SK-N-SH treated with all-trans-retinoic acid at 6 μM for 48 hours (cell line): ENCODE results near the gene CMTR1.

ENCODE experiments used
- BACH2 ChIP-seq: fragments of 250-450 bp; sonication (Bioruptor Pico); IDR thresholded peaks from 2 replicates; pipeline ENCODE4 v1.9.0; 2021; ENCODE audit warnings: mild to moderate bottlenecking, borderline replicate concordance
- CREB5 ChIP-seq: fragments of 250-450 bp; sonication (Bioruptor Pico); IDR thresholded peaks from 2 replicates; pipeline ENCODE4 v1.5.1; 2020; ENCODE audit warnings: low read depth, mild to moderate bottlenecking, moderate library complexity
- ESRRG ChIP-seq: fragments of 250-450 bp; sonication (Bioruptor Pico); IDR thresholded peaks from 2 replicates; pipeline ENCODE4 v1.6.1; 2021; ENCODE audit warnings: mild to moderate bottlenecking
- GLIS3 ChIP-seq: fragments of 250-450 bp; sonication (Bioruptor Pico); IDR thresholded peaks from 2 replicates; pipeline ENCODE4 v1.5.0; 2020; ENCODE audit warnings: mild to moderate bottlenecking, moderate library complexity
- POU6F1 ChIP-seq: fragments of 250-450 bp; sonication (Bioruptor Pico); IDR thresholded peaks from 2 replicates; pipeline ENCODE4 v1.8.0; 2021; ENCODE audit warnings: low read depth, mild to moderate bottlenecking, moderate library complexity, borderline replicate concordance
- PPARA ChIP-seq: fragments of 250-450 bp; sonication (Bioruptor Pico); IDR thresholded peaks from 2 replicates; pipeline ENCODE4 v1.5.0; 2020; ENCODE audit warnings: mild to moderate bottlenecking, borderline replicate concordance
- RARB ChIP-seq: fragments of 250-450 bp; sonication (Bioruptor Pico); IDR thresholded peaks from 2 replicates; pipeline ENCODE4 v1.8.0; 2021; ENCODE audit warnings: mild to moderate bottlenecking, moderate library complexity
- SNAI2 ChIP-seq: fragments of 250-450 bp; sonication (Bioruptor Pico); IDR thresholded peaks from 2 replicates; pipeline ENCODE4 v1.5.0; 2020; ENCODE audit warnings: mild to moderate bottlenecking, moderate library complexity
- TOX ChIP-seq: fragments of 250-450 bp; sonication (Bioruptor Pico); IDR thresholded peaks from 2 replicates; pipeline ENCODE4 v1.8.0; 2021; ENCODE audit warnings: mild to moderate bottlenecking, moderate library complexity, borderline replicate concordance
- TSHZ2 ChIP-seq: fragments of 250-450 bp; sonication (Bioruptor Pico); IDR thresholded peaks from 2 replicates; pipeline ENCODE4 v1.5.0; 2020; ENCODE audit warnings: mild to moderate bottlenecking, moderate library complexity
- ZFP3 ChIP-seq: fragments of 250-450 bp; sonication (Bioruptor Pico); IDR thresholded peaks from 2 replicates; pipeline ENCODE4 v1.5.0; 2020; ENCODE audit warnings: mild to moderate bottlenecking, moderate library complexity
- ZFP30 ChIP-seq: fragments of 450-650 bp; formaldehyde crosslinking; IDR thresholded peaks from 2 replicates; pipeline ENCODE4 v1.5.0; 2022; ENCODE audit warnings: mild to moderate bottlenecking, moderate library complexity
- ZNF565 ChIP-seq: fragments of 450-650 bp; formaldehyde crosslinking; conservative IDR thresholded peaks from 2 replicates; pipeline ENCODE4 v1.5.0; 2020; ENCODE audit warnings: low read depth, mild to moderate bottlenecking, moderate library complexity
- ZNF70 ChIP-seq: fragments of 450-650 bp; formaldehyde crosslinking; IDR thresholded peaks from 2 replicates; pipeline ENCODE4 v1.5.0; 2020; ENCODE audit warnings: mild to moderate bottlenecking, moderate library complexity

GRCh38 chr6:37393381-37393929 is 39.6 kb upstream of the CMTR1 start:
- TF ChIP-seq ZFP3 (CRISPR knock-in tag) (no peak), PPARA (no peak), ESRRG (no peak), ZNF70 (CRISPR knock-in tag) (no peak), POU6F1 (CRISPR knock-in tag) (no peak), TSHZ2 (CRISPR knock-in tag) (no peak), ZFP30 (CRISPR knock-in tag) (no peak), BACH2 (CRISPR knock-in tag) (no peak), RARB (CRISPR knock-in tag) (no peak), TOX (no peak), GLIS3 (CRISPR knock-in tag) (no peak), CREB5 (CRISPR knock-in tag) (no peak), ZNF565 (CRISPR knock-in tag) (no peak), SNAI2 (no peak)
